H1 (cell line): Measurements from ENCODE around the gene TENT4A. TPM values are rescaled to one million over a fixed set of nuclear protein-coding genes. Genes with fewer than 3 reads are reported as not detected.
A peak's percentile ranks its signal among the peaks of the same experiment; 100 is the strongest.

Experiments
- CTCF ChIA-PET: fragments of 300-600 bp; sonication (Branson Sonifier 250); formaldehyde crosslinking; loops from one replicate; lab custom pipeline; 2021; ENCODE audit not compliant: partially characterized antibody; lab: Charles Lee
- POLR2A ChIA-PET: fragments of 300-600 bp; sonication (Branson Sonifier 250); formaldehyde crosslinking; loops from one replicate; lab custom pipeline; 2021; ENCODE audit warnings: inconsistent platforms; ENCODE audit not compliant: partially characterized antibody; lab: Charles Lee
- DNase-seq, 2 experiments: peaks; one replicate each; pipeline versions ENCODE4 v3.0.0 to v3.0.0-alpha.2; 2010 to 2022; ENCODE audit warnings: low spot score in 2 of 2, low read depth in 1 of 2, mixed read lengths in 1 of 2
- FAIRE-seq: peaks from 2 replicates; lab custom pipeline; 2011; peaks lifted over from hg19 to GRCh38; lab: Jason Lieb, UNC
- H2AFZ ChIP-seq: 2 replicates; pipeline ENCODE4 v1.8.1; 2012; ENCODE audit warnings: low read length, inconsistent platforms
- H2AK5ac ChIP-seq: 2 replicates; pipeline ENCODE4 v1.6.1; 2013; ENCODE audit warnings: low read depth, low read length
- H2BK120ac ChIP-seq: replicated peaks from 2 replicates; pipeline ENCODE3; 2013; ENCODE audit warnings: low read depth, low read length, inconsistent platforms
- H2BK12ac ChIP-seq: 2 replicates; pipeline ENCODE4 v1.6.1; 2013; ENCODE audit warnings: low read depth, low read length
- H2BK15ac ChIP-seq: 2 replicates; pipeline ENCODE4 v1.6.1; 2013; ENCODE audit warnings: low read length
- H2BK20ac ChIP-seq: 2 replicates; pipeline ENCODE4 v1.6.1; 2013; ENCODE audit warnings: low read length
- H2BK5ac ChIP-seq: 2 replicates; pipeline ENCODE4 v1.6.1; 2013; ENCODE audit warnings: low read depth, low read length
- H3K14ac ChIP-seq: 2 replicates; pipeline ENCODE4 v1.6.1; 2013; ENCODE audit warnings: inconsistent platforms; ENCODE audit not compliant: insufficient read length
- H3K18ac ChIP-seq: 2 replicates; pipeline ENCODE4 v1.6.1; 2013; ENCODE audit warnings: low read length; ENCODE audit errors: extremely low read depth
- H3K23ac ChIP-seq: 2 replicates; pipeline ENCODE4 v1.6.1; 2013; ENCODE audit warnings: inconsistent platforms; ENCODE audit not compliant: insufficient read length
- H3K23me2 ChIP-seq: 2 replicates; pipeline ENCODE4 v1.6.1; 2013; ENCODE audit warnings: low read depth, low read length
- H3K27ac ChIP-seq: 2 replicates; pipeline ENCODE4 v1.6.1; 2011; ENCODE audit warnings: low read depth, low read length, inconsistent platforms
- H3K27me3 ChIP-seq, 4 experiments: replicated peaks in 1 of 4; 1 replicate in 1 of 4; 2 replicates in 3 of 4; pipeline versions ENCODE4 v1.6.1 to v1.8.1; 2011 to 2013; ENCODE audit warnings: low read length in 3 of 4, mild to moderate bottlenecking in 3 of 4, inconsistent platforms in 2 of 4, mixed read lengths in 2 of 4, moderate library complexity in 1 of 4; ENCODE audit not compliant: control insufficient read depth in 3 of 4, insufficient read depth in 3 of 4; ENCODE audit errors: extremely low read depth in 1 of 4
- H3K36me3 ChIP-seq, 4 experiments: 2 replicates each; pipeline versions ENCODE4 v1.6.1 to v1.8.1; 2011 to 2013; ENCODE audit warnings: mild to moderate bottlenecking in 4 of 4, low read length in 3 of 4, moderate library complexity in 2 of 4, control low read depth in 1 of 4, inconsistent platforms in 1 of 4; ENCODE audit not compliant: insufficient read depth in 4 of 4, control insufficient read depth in 2 of 4
- H3K4ac ChIP-seq: replicated peaks from 2 replicates; pipeline ENCODE3; 2013; ENCODE audit warnings: low read length, low read depth, mixed read lengths, inconsistent platforms; ENCODE audit not compliant: insufficient read length
- H3K4me1 ChIP-seq, 4 experiments: replicated peaks in 1 of 4; 1 replicate in 1 of 4; 2 replicates in 3 of 4; pipeline versions ENCODE4 v1.6.1 to v1.8.1; 2011 to 2013; ENCODE audit warnings: low read length in 3 of 4, inconsistent platforms in 2 of 4, mixed read lengths in 1 of 4; ENCODE audit not compliant: insufficient read depth in 4 of 4, control insufficient read depth in 3 of 4
- H3K4me2 ChIP-seq, 2 experiments: 2 replicates each; pipeline versions ENCODE4 v1.6.1 to v1.8.1; 2011 to 2013; ENCODE audit warnings: low read depth in 2 of 2, low read length in 2 of 2, control low read depth in 1 of 2, inconsistent platforms in 1 of 2, mild to moderate bottlenecking in 1 of 2; ENCODE audit not compliant: insufficient read depth in 1 of 2
- H3K4me3 ChIP-seq, 4 experiments: fragments of 200-600, 300-600 bp in 1 of 4; sonication (generic), shearing (Covaris generic), sonication (Bioruptor Twin) in 1 of 4; 2 replicates each; pipeline versions ENCODE4 v1.5.1 to v1.8.1; 2011 to 2016; ENCODE audit warnings: low read length in 4 of 4, low read depth in 3 of 4, control low read depth in 2 of 4, inconsistent platforms in 2 of 4, mild to moderate bottlenecking in 2 of 4, mixed read lengths in 1 of 4, moderate library complexity in 1 of 4; ENCODE audit not compliant: insufficient read depth in 2 of 4; ENCODE audit errors: extremely low read depth in 1 of 4
- H3K56ac ChIP-seq: replicated peaks from 2 replicates; pipeline ENCODE3; 2013; ENCODE audit warnings: low read depth, mild to moderate bottlenecking, mixed read lengths, low read length, inconsistent platforms; ENCODE audit not compliant: insufficient read length
- H3K79me1 ChIP-seq: 2 replicates; pipeline ENCODE4 v1.6.1; 2013; ENCODE audit warnings: low read depth, low read length, control low read depth
- H3K79me2 ChIP-seq, 2 experiments: 2 replicates each; pipeline versions ENCODE4 v1.6.1 to v1.8.1; 2012 to 2013; ENCODE audit warnings: low read length in 2 of 2, mild to moderate bottlenecking in 2 of 2, inconsistent platforms in 1 of 2; ENCODE audit not compliant: insufficient read depth in 2 of 2, control insufficient read depth in 1 of 2
- H3K9ac ChIP-seq, 4 experiments: replicated peaks in 1 of 4; 1 replicate in 1 of 4; 2 replicates in 3 of 4; pipeline versions ENCODE4 v1.6.1 to v1.8.1; 2011 to 2013; ENCODE audit warnings: low read depth in 3 of 4, low read length in 3 of 4, control low read depth in 2 of 4, mild to moderate bottlenecking in 2 of 4, moderate library complexity in 2 of 4, inconsistent platforms in 1 of 4; ENCODE audit errors: extremely low read depth in 1 of 4
- H3K9me3 ChIP-seq, 2 experiments: 2 replicates each; pipeline versions ENCODE4 v1.6.1 to v1.8.1; 2012 to 2013; ENCODE audit warnings: mild to moderate bottlenecking in 2 of 2, moderate library complexity in 2 of 2, control low read depth in 1 of 2, inconsistent platforms in 1 of 2, low read depth in 1 of 2, low read length in 1 of 2, mixed read lengths in 1 of 2; ENCODE audit not compliant: insufficient read depth in 2 of 2
- H4K20me1 ChIP-seq, 2 experiments: replicated peaks in 1 of 2; 2 replicates each; pipeline versions ENCODE3 to v1.8.1; 2011 to 2013; ENCODE audit warnings: inconsistent platforms in 2 of 2, low read length in 2 of 2, mild to moderate bottlenecking in 1 of 2; ENCODE audit not compliant: insufficient read depth in 2 of 2, control insufficient read depth in 1 of 2
- H4K5ac ChIP-seq: 2 replicates; pipeline ENCODE4 v1.6.1; 2013; ENCODE audit warnings: low read length, low read depth, mixed read lengths, inconsistent platforms; ENCODE audit not compliant: insufficient read length
- H4K8ac ChIP-seq: 2 replicates; pipeline ENCODE4 v1.8.0; 2013; ENCODE audit warnings: mild to moderate bottlenecking, moderate library complexity, low read length, inconsistent platforms; ENCODE audit not compliant: insufficient read depth; ENCODE audit errors: extremely low read depth
- H4K91ac ChIP-seq: replicated peaks from 2 replicates; pipeline ENCODE3; 2013; ENCODE audit warnings: low read length, mixed read lengths, inconsistent platforms; ENCODE audit not compliant: insufficient read length
- CTCF ChIP-seq, 3 experiments: IDR thresholded peaks; 1 replicate in 2 of 3; 2 replicates in 1 of 3; pipeline versions ENCODE4 v1.5.1 to v1.6.1; 2011; ENCODE audit warnings: low read length in 3 of 3, mild to moderate bottlenecking in 3 of 3, inconsistent platforms in 2 of 3, low read depth in 1 of 3, moderate library complexity in 1 of 3; ENCODE audit not compliant: insufficient read depth in 1 of 3; ENCODE audit errors: control extremely low read depth in 1 of 3
- EGR1 ChIP-seq: IDR thresholded peaks from 2 replicates; pipeline ENCODE4 v1.6.1; 2011; ENCODE audit warnings: low read depth, low read length, borderline replicate concordance
- EP300 ChIP-seq, 2 experiments: IDR thresholded peaks; 1 replicate in 1 of 2; 2 replicates in 1 of 2; pipeline ENCODE4 v1.6.1; 2011 to 2012; ENCODE audit warnings: low read depth in 2 of 2, low read length in 2 of 2, mild to moderate bottlenecking in 2 of 2, borderline replicate concordance in 1 of 2, inconsistent platforms in 1 of 2, moderate library complexity in 1 of 2
- SIN3A ChIP-seq, 2 experiments: IDR thresholded peaks in 1 of 2; conservative IDR thresholded peaks in 1 of 2; 2 replicates each; pipeline ENCODE4 v1.6.1; 2011 to 2012; ENCODE audit warnings: low read length in 2 of 2, improper control_type of control experiment in 1 of 2, low read depth in 1 of 2, mild to moderate bottlenecking in 1 of 2
- TAF1 ChIP-seq: IDR thresholded peaks from 2 replicates; pipeline ENCODE4 v1.6.1; 2011; ENCODE audit warnings: mild to moderate bottlenecking, low read depth, low read length
- TEAD4 ChIP-seq: IDR thresholded peaks from 2 replicates; pipeline ENCODE4 v1.6.1; 2012; ENCODE audit warnings: low read depth, low read length, inconsistent platforms, mixed read lengths
- USF2 ChIP-seq: IDR thresholded peaks from 2 replicates; pipeline ENCODE4 v1.6.1; 2011; ENCODE audit warnings: low read length, improper control_type of control experiment
- WGBS, 2 experiments: shearing (Covaris generic) in 1 of 2; methylation state at CpG; one replicate each; pipeline versions ENCODE4 v1.1.6 to v1.1.7; 2013 to 2015; ENCODE audit warnings: low lambda C conversion rate in 2 of 2, mixed read lengths in 2 of 2, inconsistent platforms in 1 of 2, low coverage in 1 of 2, missing lambda C conversion rate in 1 of 2; ENCODE audit not compliant: insufficient replicate concordance in 2 of 2, insufficient coverage in 1 of 2, insufficient read length in 1 of 2; ENCODE audit errors: extremely low coverage in 1 of 2, missing lambda C conversion rate in 1 of 2; 5-methylcytosine and 5-hydroxymethylcytosine counted together
- polyA plus RNA-seq, 7 experiments: library from polyadenylated mRNA; depleted of rRNA in 3 of 7; stranded (reverse) in 5 of 7; unstranded in 2 of 7; fragments of >200 nt in 5 of 7; fragments of 200-250 nt in 2 of 7; gene quantifications; 1 replicate in 5 of 7; 2 replicates in 1 of 7; 4 replicates in 1 of 7; pipeline versions ENCODE4 v1.2.1 to v1.2.3, GENCODE V29; 2011 to 2013; ENCODE audit warnings: missing spikeins in 2 of 7, mixed read lengths in 2 of 7
- total RNA-seq: library from RNA; stranded (reverse); fragmentation: NEBNext Ultra II Directional; extraction: Animal tissue kit (Norgen Biotek cat#: 25700); gene quantifications from 2 replicates; pipeline ENCODE4 v1.2.1, GENCODE V29; 2021

Gene TENT4A
- total and polyA plus RNA-seq, 2 of the 8 experiments (the other 6 are each of a cell fraction or from before 2014, with no cell fraction given) = 8.9 to 25.1 TPM

GRCh38 chr5:6774721-6775204 is 61.5 kb downstream of the TENT4A start:
- Histone ChIP-seq H2BK5ac (no peak overlapping the region), H3K4ac (no peak overlapping the region), H2AFZ (no peak overlapping the region), H4K91ac (no peak overlapping the region), H3K36me3 (no peaks in the 10 kb centered on the region)
- TF ChIP-seq EGR1 (no peak), TEAD4 (no peak), USF2 (no peak), EP300 (IDR thresholded peaks at IDR 0.05; ENCODE audit: borderline replicate concordance in 1 of 2, low read depth in 2 of 2, low read length in 2 of 2) (no peak), CTCF (IDR thresholded peaks at IDR 0.05; ENCODE audit: control extremely low read depth in 1 of 3, insufficient read depth in 1 of 3, low read depth in 1 of 3, low read length in 3 of 3) (no peak), SIN3A (conservative IDR thresholded peaks at IDR 0.05 in 1 of 2, IDR thresholded peaks at IDR 0.05 in 1 of 2; ENCODE audit: low read depth in 1 of 2, low read length in 2 of 2) (no peak), TAF1 (no peak)
- TF ChIP-seq, all 59 proteins: peak for 0
- ChIA-PET POLR2A (interaction anchor here (0.6 to 1.4 kb wide), 2 partner anchors 9 to 11 kb away, joined by 3 read pairs; no protein-coding TSS in a partner anchor), CTCF (interaction anchor here (0.9 to 7.0 kb wide), 4 partner anchors 9 to 45 kb away, joined by 3 to 58 read pairs (median 7); no protein-coding TSS in a partner anchor)
- Histone ChIP-seq H3K18ac (no peak overlapping the region), H4K20me1 (peaks cover 0 to 2% of the 10 kb centered on the region in 2 experiments), H4K5ac (no peak overlapping the region), H3K9me3 (no peaks in the 10 kb centered on the region), H3K27ac (no peak overlapping the region), H3K79me2 (no peaks in the 10 kb centered on the region), H3K23me2 (peaks cover 2% of the 10 kb centered on the region; the same call in 1 of the 2 replicates), H3K9ac (no peak overlapping the region), H2BK12ac (0 out of 2 replicates have a peak overlapping the region, but pooled peaks have one; percentile 39), H2BK15ac (0 out of 2 replicates have a peak overlapping the region, but pooled peaks have one; percentile 61), H3K4me3 (no peak overlapping the region), H3K27me3 (no peaks in the 10 kb centered on the region), H3K4me2 (no peak overlapping the region), H3K4me1 (no peaks in the 10 kb centered on the region), H3K56ac (no peak overlapping the region), H2BK20ac (no peak overlapping the region), H3K23ac (no peak overlapping the region), H2BK120ac (no peak overlapping the region), H3K14ac (no peak overlapping the region), H2AK5ac (no peak overlapping the region), H3K79me1 (no peaks in the 10 kb centered on the region), H4K8ac (no peak overlapping the region)
- WGBS, 2 experiments = 93% methylated on average over 15 of the region's 15 CpGs; no CpG with 5 or more reads in 1 of the 2 experiments
- DNase-seq (no peak), FAIRE-seq (no peak)
